ENCODE results near the gene STON1.
"Not testable (repeated sequence)": the region's sequence is repeated elsewhere in the genome, so short reads cannot be mapped to it uniquely, and the experiment has no call there.

Gene STON1

DNA sequence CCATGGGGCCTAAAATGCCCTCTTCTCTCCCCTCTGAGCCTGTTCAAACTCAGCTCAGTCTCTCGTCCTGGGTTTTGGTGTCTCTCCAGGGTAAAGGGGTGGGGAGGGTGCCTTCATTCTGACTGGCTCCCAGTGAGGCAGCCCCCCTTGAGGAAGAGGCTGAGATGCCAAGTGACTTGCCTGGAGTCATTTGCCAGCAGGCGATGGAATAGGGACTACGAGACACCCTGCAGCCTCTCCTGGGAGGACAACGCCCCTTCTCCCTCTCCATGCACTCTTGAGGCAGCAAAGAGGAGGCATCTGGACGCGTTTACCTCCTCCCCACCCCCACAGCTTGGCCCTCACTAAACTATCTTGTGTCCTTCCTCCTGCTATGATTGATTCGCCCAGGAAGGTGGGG, 760 bp upstream of the STON1 start:
- peak; percentile 43 for DNase-seq (ENCODE audit: low spot score)

DNA sequence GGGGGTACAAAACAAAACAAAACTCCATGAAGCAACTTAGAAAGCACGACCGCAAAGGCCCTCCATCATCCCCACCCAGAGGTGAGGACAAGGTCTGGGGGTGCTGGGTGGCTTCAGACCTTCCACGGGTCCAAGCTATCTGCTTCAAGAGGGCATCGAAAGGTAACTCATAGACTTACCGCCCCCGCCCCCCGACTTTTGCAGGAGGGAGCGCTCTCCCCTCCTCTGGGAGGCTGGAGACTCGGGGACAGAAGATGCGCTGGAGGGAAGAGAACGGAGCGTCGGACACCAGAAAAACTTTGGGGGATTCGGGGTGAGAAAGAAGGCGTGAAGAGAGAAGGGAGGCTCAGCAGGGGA, 300 bp upstream of the STON1 start:
- DNase-seq (ENCODE audit: low spot score), result no peak

DNA sequence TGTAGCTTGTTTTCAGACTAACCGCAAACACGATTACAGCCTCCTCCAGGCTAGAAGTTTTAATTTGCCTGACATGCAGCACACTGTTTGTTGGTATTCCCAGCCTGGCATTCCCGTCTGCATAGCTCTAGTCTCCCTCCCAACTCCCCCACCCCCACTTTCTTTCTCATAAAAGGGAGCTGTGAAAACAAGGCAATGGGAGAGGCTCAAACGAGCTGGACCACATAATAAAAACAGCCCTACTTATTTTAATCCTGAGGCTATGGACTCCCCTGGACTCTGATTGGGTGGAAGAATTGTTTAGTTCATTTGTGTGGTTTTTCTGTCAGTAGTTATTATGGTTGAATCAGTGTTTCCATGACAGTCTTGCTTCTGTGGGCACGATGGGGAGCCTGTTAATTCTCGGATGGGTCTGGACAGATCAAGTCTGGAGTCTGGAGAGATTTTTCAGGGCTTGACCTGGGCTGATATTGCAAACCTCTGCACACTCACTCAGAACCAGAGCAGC, 1.2 kb downstream of the STON1 start:
- no peak for DNase-seq (ENCODE audit: low spot score)

DNA sequence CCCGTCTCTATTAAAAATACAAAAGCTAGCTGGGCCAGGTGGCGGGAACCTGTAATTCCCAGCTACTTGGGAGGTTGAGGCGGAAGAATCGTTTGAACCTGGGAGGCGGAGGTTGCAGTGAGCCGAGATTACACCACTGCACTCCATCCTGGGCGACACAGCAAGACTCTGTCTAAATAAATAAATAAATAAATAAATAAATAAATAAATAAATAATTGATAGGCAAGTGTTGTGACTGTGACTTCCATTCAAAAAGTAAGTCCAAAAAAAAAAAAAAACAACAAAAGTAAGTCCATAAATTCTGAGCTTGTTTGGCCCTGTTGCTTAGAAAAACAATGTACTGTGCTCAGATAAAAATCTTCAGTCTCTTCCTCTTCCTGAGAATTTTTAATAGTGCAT, 2.2 kb downstream of the STON1 start:
- DNase-seq (ENCODE audit: low spot score), result no peak

DNA sequence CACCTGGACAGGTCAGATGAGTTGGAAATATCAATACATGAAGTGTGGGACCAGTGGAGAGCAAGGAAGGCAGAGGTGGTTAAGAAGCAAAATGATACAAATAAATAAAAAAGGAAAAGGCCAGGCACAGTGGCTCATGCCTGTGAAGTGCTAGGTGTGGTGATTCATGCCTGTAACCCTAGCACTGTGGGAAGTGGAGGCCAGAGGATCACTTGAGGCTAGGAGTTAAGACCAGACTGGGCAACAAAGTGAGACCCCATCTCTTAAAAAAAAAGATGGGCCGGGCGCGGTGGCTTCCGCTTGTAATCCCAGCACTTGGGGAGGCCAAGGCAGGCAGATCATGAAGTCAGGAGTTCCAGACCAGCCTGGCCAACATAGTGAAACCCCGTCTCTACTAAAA, 2.9 kb downstream of the STON1 start:
- DNase-seq (ENCODE audit: low spot score), result no peak

DNA sequence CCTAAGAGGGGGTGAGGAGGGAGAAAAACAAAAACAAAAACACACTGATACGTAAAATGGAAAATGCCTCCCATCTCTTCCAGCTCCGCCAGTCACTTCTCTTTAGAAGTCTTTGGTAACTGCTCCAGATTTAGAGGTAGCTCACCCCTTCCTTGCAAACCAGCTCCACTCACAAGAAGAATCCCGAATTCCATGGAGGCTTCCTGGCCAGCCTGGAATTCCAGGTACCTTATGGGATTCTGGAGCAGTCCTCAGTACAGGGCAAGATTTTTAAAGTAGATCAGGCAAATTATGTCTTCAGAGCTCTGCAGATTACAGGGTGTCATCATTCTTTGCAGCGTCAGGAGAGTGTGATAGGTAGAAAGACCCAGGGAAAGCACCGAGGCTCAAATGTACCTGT, 4.8 kb downstream of the STON1 start:
- no peak for DNase-seq (ENCODE audit: low spot score)

DNA sequence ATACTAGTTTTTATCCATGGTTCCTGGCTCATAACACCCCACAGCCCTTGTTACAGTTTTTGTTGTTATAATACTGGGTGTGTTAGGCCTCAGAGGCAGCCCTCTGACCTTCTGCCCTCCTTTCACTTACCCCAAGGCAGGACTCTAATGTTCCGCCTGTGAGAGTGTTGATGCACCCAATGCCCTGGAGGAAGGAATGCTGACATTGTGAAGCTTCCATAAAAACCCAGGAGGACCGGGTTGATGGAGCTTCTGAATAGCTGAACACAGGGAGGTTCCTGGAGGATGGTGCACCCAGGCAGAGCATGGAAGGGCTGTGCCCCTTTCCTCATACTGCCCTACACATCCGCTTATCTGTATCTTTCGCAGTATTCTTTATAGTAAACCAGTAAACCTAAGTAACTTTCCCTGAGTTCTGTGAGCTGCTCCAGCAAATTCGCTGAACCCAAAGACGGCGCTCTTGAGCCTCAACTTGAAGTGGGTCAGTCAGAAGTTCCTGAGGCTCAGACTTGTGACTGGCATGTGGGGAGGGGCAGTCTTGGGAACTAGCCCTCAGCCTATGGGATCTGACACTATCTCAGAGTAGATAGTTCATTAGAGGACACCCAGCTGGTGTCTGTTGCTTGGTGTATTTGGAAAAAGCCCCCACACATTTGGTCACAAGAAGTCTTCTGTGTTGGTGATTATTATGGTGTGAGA, 10.4 kb downstream of the STON1 start:
- DNase-seq (ENCODE audit: low spot score), result no peak

DNA sequence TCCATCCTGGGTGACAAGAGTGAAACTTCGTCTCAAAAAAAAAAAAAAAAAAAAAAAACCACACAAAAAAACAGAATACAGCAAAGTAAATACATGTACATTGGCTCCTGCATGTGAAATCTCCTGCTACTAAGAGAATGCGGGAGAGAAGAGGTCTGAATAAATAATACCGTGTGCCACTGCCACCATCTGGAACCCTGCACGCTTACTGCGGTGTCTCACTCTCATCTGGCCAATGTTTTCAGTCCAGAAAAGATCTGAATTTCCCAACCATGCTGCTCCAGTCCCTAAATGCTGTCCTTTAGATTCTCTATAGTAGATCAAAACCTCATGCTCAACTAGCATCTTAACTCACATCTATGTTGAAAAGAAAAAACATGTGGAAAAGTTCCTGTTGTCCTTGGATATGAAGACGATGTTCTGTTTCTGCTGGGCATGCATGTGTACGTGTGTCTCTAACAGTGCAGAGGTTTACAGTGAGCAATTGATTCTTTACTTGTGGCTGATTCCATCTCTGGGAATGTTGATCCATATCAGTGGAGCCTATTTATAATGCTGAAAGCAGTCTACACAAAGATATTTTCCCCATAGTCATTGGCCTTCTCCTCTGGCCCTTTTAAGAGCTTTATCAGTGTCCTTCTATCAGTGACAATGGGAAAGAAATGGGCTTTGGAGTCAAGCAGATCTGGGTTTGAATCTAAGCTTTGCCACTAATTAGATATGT, 11.9 kb downstream of the STON1 start:
- no peak for DNase-seq (ENCODE audit: low spot score)

DNA sequence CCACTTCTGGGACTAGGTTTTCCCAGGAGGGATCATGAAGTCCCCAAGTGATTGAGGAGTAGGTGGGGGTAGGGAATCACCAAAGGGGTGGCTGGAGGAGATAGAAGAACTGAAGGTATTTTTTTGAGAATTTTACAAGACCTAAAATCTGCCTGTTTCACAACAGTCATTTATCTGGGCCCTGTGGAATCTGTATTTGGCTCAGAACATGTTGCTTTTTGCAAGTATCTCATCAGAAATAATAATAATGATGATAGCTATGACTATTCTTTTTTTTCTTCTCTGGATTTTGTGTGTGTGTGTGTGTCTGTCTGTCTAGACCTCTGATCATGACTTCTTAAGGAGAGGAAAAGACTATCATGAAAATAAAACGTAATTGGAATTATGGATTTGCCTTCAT, 13.9 kb downstream of the STON1 start:
- no peak for DNase-seq (ENCODE audit: low spot score)

DNA sequence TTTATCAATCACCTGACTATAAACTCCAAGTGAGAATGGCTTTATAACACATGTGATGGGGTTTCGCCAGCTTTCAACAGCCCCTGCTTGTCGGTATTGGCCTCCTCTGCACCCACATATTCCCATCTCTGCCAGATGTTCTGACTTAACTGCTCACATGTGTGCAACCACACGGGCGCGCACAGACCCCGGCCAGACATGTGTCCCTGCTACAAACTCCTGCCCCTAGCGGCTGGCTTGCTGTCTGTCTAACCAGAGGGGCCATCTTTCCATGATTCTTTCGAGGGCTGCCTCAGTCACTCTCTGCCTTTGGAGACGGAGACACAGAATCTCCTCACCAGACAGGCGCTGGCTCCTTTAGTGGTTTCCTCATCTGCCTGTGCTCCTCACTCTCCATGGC, 15.3 kb downstream of the STON1 start:
- no peak for DNase-seq (ENCODE audit: low spot score)

DNA sequence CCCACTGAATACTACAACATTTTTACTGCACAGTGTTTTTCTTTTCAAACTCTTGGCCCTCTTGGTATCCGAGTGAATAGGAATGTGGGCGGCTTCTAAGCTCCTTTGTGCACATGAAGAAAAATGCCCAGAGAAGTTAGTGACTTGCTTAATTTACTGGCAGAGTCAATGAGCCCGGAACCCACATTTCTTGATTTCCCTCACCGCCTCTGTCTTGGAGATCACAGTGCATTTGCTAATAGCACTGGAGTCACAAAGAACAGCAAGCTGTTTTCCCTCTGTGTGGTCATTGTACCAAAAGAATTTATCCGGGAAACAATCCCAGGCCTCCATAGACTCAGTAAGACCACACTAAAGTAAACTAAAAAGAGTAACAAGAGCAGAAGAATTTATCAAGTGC, 18.9 kb downstream of the STON1 start:
- no peak for DNase-seq (ENCODE audit: low spot score)

DNA sequence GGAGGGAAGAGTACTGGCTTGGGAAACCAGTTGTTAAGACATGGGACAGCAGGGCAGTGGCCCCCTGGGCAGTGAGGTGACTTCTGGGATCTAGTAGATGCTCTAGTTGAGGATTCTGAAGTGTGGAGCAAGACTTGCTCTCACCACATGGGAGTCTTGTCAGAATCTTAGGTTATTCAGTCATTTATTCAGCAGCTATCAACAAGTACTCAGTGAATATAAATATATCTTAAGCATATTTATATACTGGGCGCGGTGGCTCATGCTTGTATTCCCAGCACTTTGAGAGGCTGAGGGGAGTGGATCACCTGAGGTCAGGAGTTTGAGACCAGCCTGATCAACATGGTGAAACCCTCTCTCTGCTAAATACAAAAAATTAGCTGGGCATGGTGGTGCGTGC, 20.0 kb downstream of the STON1 start:
- DNase-seq (ENCODE audit: low spot score), result no peak

DNA sequence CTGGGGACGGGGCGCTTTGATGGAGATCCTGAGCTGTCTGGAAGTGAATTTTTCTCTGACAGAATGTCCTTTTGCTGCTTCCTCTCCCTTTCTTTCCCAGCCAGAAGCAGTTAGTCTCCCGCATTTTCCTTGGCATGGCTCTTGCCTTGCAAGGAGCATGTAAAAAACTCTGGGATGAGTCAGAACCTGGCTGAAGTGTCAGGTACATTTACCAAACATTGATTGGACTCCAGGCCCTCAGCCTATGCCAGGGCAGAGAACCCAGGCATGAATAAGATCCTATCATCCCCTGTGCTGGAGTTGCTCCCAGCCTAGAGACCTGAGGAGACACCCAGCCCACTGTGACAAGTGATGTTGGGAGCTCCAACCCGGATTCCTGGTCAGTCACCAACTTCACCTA, 21.6 kb downstream of the STON1 start:
- DNase-seq (ENCODE audit: low spot score), result no peak

DNA sequence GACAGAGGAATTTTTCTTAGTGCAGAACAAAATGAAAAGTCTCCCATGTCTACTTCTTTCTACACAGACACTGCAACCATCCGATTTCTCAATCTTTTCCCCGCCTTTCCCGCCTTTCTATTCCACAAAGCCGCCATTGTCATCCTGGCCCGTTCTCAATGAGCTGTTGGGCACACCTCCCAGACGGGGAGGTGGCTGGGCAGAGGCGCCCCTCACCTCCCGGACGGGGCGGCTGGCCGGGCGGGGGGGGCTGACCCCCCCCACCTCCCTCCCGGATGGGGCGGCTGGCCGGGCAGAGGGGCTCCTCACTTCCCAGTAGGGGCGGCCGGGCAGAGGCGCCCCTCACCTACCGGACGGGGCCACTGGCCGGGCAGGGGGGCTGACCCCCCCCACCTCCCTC, 25.1 kb downstream of the STON1 start:
- DNase-seq (ENCODE audit: low spot score), result not testable (repeated sequence)

DNA sequence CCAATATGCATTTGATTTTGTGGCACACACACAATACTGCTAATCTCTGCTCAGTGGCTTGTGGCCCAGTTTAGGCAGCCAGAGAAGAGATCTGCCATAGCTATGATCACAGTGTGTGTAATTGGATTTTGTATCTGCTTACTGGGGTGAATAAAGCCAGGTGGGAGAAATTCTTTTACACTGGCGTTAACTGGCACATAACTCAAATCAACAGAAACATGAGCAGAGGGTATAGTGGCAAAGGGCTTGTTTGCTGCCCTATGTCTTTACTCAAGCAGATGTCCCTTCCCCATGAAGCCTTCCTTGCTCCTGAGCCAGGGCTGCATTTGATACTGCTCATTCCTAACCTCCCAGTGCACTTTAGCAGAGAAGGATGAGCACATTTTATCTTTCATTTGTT, 28.5 kb downstream of the STON1 start:
- DNase-seq (ENCODE audit: low spot score), result no peak

DNA sequence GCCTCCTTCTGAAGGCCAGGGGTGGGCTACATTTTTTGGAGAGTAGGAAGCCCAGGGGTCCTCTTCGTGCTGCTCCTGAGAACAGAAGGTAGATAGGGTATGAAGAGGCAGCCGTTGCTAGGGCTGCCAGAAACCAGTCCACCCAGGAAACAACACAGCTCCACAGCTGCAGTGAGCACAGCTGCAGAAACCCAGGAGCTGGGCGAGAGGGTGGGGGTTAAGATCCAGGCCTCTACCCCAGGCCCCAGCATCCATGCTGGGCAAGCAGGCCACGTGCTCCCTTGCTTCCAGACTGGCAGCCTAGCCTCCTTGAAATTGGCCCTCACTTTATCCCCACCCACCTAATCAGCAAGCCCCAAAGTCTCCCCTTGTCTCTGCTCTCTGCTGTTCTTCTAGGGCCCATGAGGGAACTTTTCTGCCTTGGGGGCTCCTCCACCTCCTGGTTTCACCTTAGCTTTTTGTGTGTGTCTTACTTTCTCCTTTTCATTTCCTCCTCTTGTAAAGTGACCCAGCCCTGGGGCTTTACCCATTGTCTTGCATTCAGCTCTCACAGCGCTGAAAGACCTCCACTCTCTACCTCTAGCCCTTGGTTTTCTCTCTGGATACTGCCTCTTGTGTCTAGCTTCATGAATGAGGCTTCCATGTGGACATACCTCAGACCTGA, 30.7 kb downstream of the STON1 start:
- DNase-seq (ENCODE audit: low spot score), result no peak

DNA sequence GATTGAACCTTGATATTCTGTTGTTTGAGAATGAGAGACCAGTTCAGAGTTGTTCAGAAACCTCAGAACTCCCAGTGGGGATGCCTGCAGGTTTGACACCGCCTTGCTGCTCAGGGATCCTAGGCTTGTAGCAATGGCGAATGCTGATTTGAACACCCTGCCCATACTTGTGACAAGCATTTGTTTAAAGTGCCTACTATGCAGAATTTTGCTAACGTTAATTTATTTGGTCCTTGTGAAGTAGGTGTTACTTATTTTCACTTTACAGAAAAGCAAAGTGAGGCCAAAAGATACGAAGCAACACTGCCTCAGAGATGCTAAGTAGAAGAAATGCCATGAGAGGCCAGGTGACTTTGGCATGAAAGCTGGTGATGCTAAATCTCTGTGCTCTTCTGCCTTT, 32.3 kb downstream of the STON1 start:
- DNase-seq (ENCODE audit: low spot score), result no peak

DNA sequence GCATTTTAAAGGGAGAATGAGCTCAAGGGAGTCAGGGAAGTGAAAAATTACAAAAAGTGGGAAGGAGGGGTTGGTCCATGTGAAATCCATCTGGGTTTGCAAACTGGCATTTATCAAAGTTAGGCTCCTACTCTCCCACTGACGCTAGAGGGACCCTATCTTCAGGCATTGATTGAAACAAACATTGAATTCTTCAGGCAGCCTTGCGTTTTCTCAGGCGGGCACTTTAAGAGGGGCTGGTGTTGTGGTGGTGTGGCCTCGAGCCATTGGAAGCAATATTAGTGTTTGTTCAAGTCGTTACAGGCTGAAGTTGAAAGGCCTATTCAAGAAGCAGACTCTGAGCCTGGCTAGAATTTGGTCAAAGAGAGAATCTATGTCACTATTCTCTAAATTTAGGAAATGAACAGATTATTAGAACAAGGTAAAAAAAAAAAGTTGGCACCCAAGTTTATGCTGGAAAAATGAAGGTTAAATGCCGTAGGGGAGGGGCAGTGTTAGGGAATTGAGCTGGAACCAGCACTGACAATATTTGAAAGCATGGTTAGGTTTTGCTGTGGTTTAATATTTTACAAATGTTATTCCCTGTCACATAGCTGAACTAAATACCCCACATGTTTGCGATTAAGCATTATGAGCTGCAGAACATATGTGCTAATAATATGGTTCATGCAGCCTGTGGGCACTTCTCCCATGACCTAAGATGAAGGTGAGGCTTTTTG, 36.8 kb downstream of the STON1 start:
- peak; percentile 52 for DNase-seq (ENCODE audit: low spot score)

DNA sequence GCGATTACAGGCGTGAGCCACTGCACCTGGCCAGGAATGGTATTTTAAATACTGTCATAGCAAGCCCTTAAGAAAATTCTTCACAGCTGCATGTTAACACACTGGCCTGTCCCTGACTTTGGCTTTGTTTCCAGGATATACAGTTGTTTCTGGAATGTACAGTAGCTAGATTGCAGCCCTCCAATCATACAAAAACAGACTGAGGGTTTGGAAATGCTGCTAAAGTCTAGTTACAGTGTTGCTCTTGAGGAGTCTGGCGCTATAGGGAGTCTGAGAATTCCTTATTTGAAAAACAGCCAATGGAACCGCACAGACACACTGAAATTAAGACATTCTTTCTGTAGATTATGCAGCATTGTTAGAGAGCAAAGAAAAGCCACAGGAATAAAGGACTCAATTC, 37.7 kb downstream of the STON1 start:
- DNase-seq (ENCODE audit: low spot score), result no peak

DNA sequence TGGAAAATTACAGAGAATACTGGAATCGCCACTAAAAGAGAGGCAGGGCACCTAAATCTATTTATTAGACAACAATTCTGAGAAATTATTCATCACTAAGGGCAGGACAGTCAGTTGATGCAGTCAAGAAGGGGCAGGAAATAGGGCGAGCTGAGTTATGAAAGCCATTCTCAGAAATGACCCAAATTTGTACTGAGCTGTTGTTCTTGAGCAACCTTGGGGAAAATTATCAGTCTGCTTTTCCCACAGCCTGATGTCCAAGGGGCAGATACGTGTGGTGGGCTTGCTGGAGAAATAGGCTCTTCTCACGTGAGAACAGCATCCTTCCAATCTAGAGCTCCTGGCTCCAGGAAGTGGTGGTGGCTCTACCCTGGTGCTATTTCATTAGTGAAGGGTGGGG, 38.6 kb downstream of the STON1 start:
- DNase-seq (ENCODE audit: low spot score), result no peak

DNA sequence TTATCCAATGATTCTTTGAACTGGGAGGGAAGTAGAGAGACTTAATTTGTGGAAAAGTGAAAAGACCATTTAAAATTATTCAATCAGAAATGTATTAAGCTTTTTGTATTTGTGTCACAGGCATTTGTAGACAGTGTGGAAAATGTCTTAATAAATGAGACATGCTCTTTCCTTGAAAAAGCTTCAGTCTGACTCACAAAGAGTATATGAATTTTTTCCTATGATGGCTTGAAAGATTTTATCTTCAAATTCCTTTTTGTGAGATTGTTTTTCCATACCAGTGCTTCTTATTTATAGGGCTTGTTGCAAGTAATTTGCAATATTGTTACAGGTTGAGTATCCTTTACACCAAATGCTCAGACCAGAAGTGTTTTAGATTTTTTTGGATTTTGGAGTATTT, 39.5 kb downstream of the STON1 start:
- no peak for DNase-seq (ENCODE audit: low spot score)

DNA sequence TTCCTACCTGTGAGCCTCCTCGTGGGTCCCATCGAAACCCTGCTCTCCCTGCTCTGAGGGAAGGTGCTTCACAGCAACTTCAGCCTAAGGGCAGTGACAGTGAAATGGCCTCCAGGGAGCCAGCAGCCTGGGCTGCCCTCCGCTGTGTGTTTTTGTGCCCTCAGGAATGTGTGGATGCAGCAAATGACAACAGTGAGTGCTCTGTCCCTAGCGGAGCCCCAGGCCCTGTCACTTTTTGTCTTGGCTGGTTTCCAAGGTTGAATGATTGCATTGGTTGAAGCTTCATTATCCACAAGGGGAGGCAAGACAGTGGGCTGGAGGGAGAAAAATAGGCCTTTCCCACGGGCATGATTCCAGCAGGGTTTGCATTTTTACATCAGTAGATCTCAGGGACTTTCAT, 42.9 kb downstream of the STON1 start:
- DNase-seq (ENCODE audit: low spot score), result no peak

Data from D341Med (cell line).